ENCODE data around the gene STXBP6.

Gene STXBP6

GRCh38 chr14:24879661-24880386, 170.1 kb downstream of the STXBP6 start:
- Mint-ChIP-seq H3K4me3 (no peak overlapping the region), H3K27me3 (peaks cover 12% of the 10 kb centered on the region), H3K36me3 (ENCODE audit: low read depth) (no peaks in the 10 kb centered on the region), H3K4me1 (ENCODE audit: low read depth) (no peaks in the 10 kb centered on the region), H3K9me3 (no peaks in the 10 kb centered on the region), H3K27ac (no peak overlapping the region)

GRCh38 chr14:24876996-24877395, 173.0 kb downstream of the STXBP6 start:
- H3K9me3 Mint-ChIP-seq: no peaks in the 10 kb centered on the region
- H3K36me3 Mint-ChIP-seq (ENCODE audit: low read depth): no peaks in the 10 kb centered on the region
- no peak overlapping the region for H3K4me3 Mint-ChIP-seq
- H3K27ac Mint-ChIP-seq: no peak overlapping the region
- H3K4me1 Mint-ChIP-seq (ENCODE audit: low read depth): no peaks in the 10 kb centered on the region
- peaks cover 17% of the 10 kb centered on the region for H3K27me3 Mint-ChIP-seq

- H3K4me3 Mint-ChIP-seq: no peak overlapping the region
- H3K27ac Mint-ChIP-seq: no peak overlapping the region
- H3K9me3 Mint-ChIP-seq: no peaks in the 10 kb centered on the region
- no peaks in the 10 kb centered on the region for H3K4me1 Mint-ChIP-seq (ENCODE audit: low read depth)
- peaks cover 17% of the 10 kb centered on the region for H3K27me3 Mint-ChIP-seq
- no peaks in the 10 kb centered on the region for H3K36me3 Mint-ChIP-seq (ENCODE audit: low read depth)
Observed at GRCh38 chr14:24875991-24876878, 173.7 kb downstream of the STXBP6 start.

GRCh38 chr14:24875203-24875838, 174.6 kb downstream of the STXBP6 start:
- no peaks in the 10 kb centered on the region for H3K9me3 Mint-ChIP-seq
- peaks cover 22% of the 10 kb centered on the region for H3K27me3 Mint-ChIP-seq
- H3K36me3 Mint-ChIP-seq (ENCODE audit: low read depth): no peaks in the 10 kb centered on the region
- no peak overlapping the region for H3K27ac Mint-ChIP-seq
- no peaks in the 10 kb centered on the region for H3K4me1 Mint-ChIP-seq (ENCODE audit: low read depth)
- no peak overlapping the region for H3K4me3 Mint-ChIP-seq

GRCh38 chr14:24874514-24875202, 175.3 kb downstream of the STXBP6 start:
- H3K27me3 Mint-ChIP-seq: peaks cover 22% of the 10 kb centered on the region
- H3K4me3 Mint-ChIP-seq: no peak overlapping the region
- H3K9me3 Mint-ChIP-seq: no peaks in the 10 kb centered on the region
- no peak overlapping the region for H3K27ac Mint-ChIP-seq
- H3K4me1 Mint-ChIP-seq (ENCODE audit: low read depth): no peaks in the 10 kb centered on the region
- no peaks in the 10 kb centered on the region for H3K36me3 Mint-ChIP-seq (ENCODE audit: low read depth)

GRCh38 chr14:24873551-24873950, 176.4 kb downstream of the STXBP6 start:
- H3K9me3 Mint-ChIP-seq: no peaks in the 10 kb centered on the region
- no peaks in the 10 kb centered on the region for H3K36me3 Mint-ChIP-seq (ENCODE audit: low read depth)
- no peaks in the 10 kb centered on the region for H3K4me1 Mint-ChIP-seq (ENCODE audit: low read depth)
- no peak overlapping the region for H3K4me3 Mint-ChIP-seq
- no peak overlapping the region for H3K27ac Mint-ChIP-seq
- H3K27me3 Mint-ChIP-seq: peaks cover 22% of the 10 kb centered on the region

GRCh38 chr14:24870949-24871701, 178.8 kb downstream of the STXBP6 start:
- Mint-ChIP-seq H3K27ac (no peak overlapping the region), H3K36me3 (ENCODE audit: low read depth) (no peaks in the 10 kb centered on the region), H3K4me3 (no peak overlapping the region), H3K4me1 (ENCODE audit: low read depth) (no peaks in the 10 kb centered on the region), H3K9me3 (no peaks in the 10 kb centered on the region), H3K27me3 (peaks cover 24% of the 10 kb centered on the region)

GRCh38 chr14:24868389-24868788, 181.6 kb downstream of the STXBP6 start:
- Mint-ChIP-seq H3K27ac (no peak overlapping the region), H3K9me3 (no peaks in the 10 kb centered on the region), H3K4me1 (ENCODE audit: low read depth) (no peaks in the 10 kb centered on the region), H3K4me3 (no peak overlapping the region), H3K27me3 (peaks cover 24% of the 10 kb centered on the region), H3K36me3 (ENCODE audit: low read depth) (no peaks in the 10 kb centered on the region)

GRCh38 chr14:24866067-24866639, 183.8 kb downstream of the STXBP6 start:
- Mint-ChIP-seq H3K36me3 (ENCODE audit: low read depth) (no peaks in the 10 kb centered on the region), H3K27me3 (peaks cover 24% of the 10 kb centered on the region), H3K4me3 (no peak overlapping the region), H3K4me1 (ENCODE audit: low read depth) (no peaks in the 10 kb centered on the region), H3K9me3 (no peaks in the 10 kb centered on the region), H3K27ac (no peak overlapping the region)

- H3K36me3 Mint-ChIP-seq (ENCODE audit: low read depth): no peaks in the 10 kb centered on the region
- no peak overlapping the region for H3K4me3 Mint-ChIP-seq
- no peak overlapping the region for H3K27ac Mint-ChIP-seq
- no peaks in the 10 kb centered on the region for H3K9me3 Mint-ChIP-seq
- peaks cover 28% of the 10 kb centered on the region for H3K27me3 Mint-ChIP-seq
- H3K4me1 Mint-ChIP-seq (ENCODE audit: low read depth): no peaks in the 10 kb centered on the region
Observed at GRCh38 chr14:24863968-24864684, 185.8 kb downstream of the STXBP6 start.

- H3K4me1 Mint-ChIP-seq (ENCODE audit: low read depth): no peaks in the 10 kb centered on the region
- no peaks in the 10 kb centered on the region for H3K9me3 Mint-ChIP-seq
- peaks cover 33% of the 10 kb centered on the region for H3K27me3 Mint-ChIP-seq
- H3K4me3 Mint-ChIP-seq: no peak overlapping the region
- H3K36me3 Mint-ChIP-seq (ENCODE audit: low read depth): no peaks in the 10 kb centered on the region
- H3K27ac Mint-ChIP-seq: no peak overlapping the region
Observed at GRCh38 chr14:24861083-24861630, 188.8 kb downstream of the STXBP6 start.

GRCh38 chr14:24859559-24859958, 190.4 kb downstream of the STXBP6 start:
- H3K4me3 Mint-ChIP-seq: no peak overlapping the region
- peaks cover 40% of the 10 kb centered on the region for H3K27me3 Mint-ChIP-seq
- H3K36me3 Mint-ChIP-seq (ENCODE audit: low read depth): no peaks in the 10 kb centered on the region
- H3K9me3 Mint-ChIP-seq: no peaks in the 10 kb centered on the region
- no peak overlapping the region for H3K27ac Mint-ChIP-seq
- no peaks in the 10 kb centered on the region for H3K4me1 Mint-ChIP-seq (ENCODE audit: low read depth)

GRCh38 chr14:24858684-24859083, 191.3 kb downstream of the STXBP6 start:
- no peak overlapping the region for H3K4me3 Mint-ChIP-seq
- no peaks in the 10 kb centered on the region for H3K4me1 Mint-ChIP-seq (ENCODE audit: low read depth)
- no peak overlapping the region for H3K27ac Mint-ChIP-seq

More at GRCh38 chr14:24858684-24859083, 191.3 kb downstream of the STXBP6 start:
- Mint-ChIP-seq H3K27me3 (peaks cover 33% of the 10 kb centered on the region), H3K36me3 (ENCODE audit: low read depth) (no peaks in the 10 kb centered on the region), H3K9me3 (no peaks in the 10 kb centered on the region)

Measured in stimulated activated naive CD8-positive, alpha-beta T cell treated with anti-CD3 and anti-CD28 coated beads, Interleukin-15, Interleukin-2, amounts not matched to agents 100 ng/mL and 50 ng/mL, for 24 hours (primary cell).